Fibroblast of pulmonary artery (primary cell): ENCODE data around the gene FHIT.

Experiments used
- DNase-seq: peaks from one replicate; pipeline ENCODE4 v3.0.0-alpha.2; 2010; ENCODE audit warnings: low read depth
- H3K4me3 ChIP-seq: replicated peaks from 2 replicates; pipeline ENCODE4 v1.5.1; 2011; ENCODE audit warnings: low read depth, mild to moderate bottlenecking, control low read depth, low read length, moderate library complexity
- CTCF ChIP-seq: IDR thresholded peaks from 2 replicates; pipeline ENCODE4 v1.5.1; 2011; ENCODE audit warnings: mild to moderate bottlenecking, control low read depth, low read length, inconsistent platforms; ENCODE audit errors: missing control alignments

The FHIT gene

DNA sequence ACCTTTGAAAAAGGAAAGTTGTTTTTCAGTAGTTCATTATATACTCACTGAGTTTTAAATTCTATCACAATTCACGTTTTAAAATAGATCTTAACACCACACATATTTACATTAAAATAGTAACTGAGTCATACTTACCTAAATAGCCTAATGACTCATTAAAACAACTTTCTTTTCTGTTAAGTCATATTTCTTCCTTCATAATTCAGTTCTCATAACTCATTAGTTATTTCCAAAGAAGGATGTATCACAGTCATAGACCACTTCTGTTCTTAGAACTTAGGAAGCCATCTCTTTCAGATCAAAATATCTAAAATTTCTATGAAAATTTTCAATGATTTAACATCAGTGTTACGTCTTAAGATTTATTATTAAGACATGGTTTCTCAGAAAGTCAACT, 885.9 kb downstream of the FHIT start:
- TF ChIP-seq CTCF: no peak
- H3K4me3 ChIP-seq: no peak overlapping the region
- peak; percentile 8 for DNase-seq

DNA sequence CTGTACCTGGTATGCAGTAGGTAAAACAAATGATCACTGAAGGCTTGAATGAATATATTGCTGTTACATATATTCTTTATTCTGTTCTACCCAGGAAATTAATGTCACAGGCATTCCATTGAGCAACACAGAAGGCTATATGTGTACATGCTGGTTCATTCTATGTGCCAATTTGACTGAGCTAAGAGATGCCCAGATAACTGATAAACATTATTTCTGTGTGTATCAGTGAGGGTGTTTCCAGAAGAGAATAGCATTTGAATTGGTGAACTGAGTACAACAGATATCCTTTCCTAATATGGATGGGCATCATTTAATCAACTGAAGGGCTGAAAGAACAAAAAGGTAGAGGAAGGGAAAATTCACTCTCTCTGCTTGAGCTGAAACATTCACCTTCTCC, 886.8 kb downstream of the FHIT start:
- TF ChIP-seq CTCF: no peak
- H3K4me3 ChIP-seq: no peak overlapping the region
- no peak for DNase-seq

- no peak for DNase-seq
- TF ChIP-seq CTCF: no peak
- H3K4me3 ChIP-seq: no peak overlapping the region
These were observed 887.4 kb downstream of the FHIT start for GRCh38 chr3:60363817-60364216.

DNA sequence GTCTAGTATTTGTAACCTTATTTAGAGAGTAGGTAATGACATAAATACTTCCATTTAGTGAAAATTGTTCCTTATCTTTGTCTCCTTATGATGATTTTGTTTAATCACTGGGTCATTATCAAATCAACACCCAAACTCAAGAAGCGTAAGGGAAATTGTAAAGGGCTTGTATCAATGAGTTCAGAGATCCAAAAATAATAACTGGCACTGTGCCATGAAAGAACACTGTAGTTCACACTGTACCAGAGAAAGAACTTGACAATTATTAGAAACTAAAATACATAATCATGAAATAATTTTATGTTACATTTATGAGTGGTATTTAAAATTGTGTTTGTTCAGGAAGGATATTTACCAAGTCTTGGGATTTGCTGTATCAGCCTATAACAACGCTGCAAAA, 895.4 kb downstream of the FHIT start:
- DNase-seq: no peak
- TF ChIP-seq CTCF: no peak
- H3K4me3 ChIP-seq: no peak overlapping the region

DNA sequence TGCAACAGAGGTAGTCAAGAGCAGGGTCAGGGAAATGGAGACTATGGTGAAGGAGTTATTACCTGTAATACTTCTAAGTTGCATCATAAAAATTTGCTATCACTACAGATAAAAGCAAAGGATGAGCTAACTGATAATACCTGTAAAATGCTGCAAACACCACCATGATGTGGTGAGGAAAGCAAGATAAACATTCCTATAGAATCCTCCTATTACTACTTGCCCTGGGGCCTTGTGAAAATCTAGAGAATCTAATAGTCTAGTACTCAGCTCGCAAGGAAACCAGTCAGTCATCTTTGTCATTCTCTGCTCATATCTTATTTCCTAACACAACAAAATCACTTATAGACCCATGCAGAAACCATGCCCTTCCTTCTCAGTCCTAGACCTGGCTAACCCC, 899.8 kb downstream of the FHIT start:
- DNase-seq: no peak
- no peak for TF ChIP-seq CTCF

GRCh38 chr3:60344340-60344739, 906.9 kb downstream of the FHIT start:
- TF ChIP-seq CTCF: no peak
- no peak for DNase-seq
- H3K4me3 ChIP-seq: no peak overlapping the region

More for the DNA sequence above, 899.8 kb downstream of the FHIT start:
- no peak overlapping the region for H3K4me3 ChIP-seq

DNA sequence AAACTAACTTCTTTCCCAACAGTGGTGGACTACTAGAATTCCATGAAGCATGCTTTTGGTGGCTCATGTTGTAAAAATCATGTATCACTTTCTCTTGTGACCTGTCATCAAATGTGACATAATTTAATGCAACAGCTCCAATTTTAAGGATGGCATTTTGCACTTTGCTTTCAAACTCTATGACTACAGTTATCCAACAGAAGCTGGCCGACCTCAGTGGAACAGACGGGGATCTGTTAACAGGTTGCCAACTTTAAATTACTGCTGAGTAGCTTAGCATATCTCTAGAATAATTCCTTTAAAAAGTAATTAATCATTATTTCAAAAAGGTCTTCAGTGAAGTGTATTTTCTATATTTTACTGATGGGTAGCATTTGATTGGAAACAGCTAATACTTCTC, 907.4 kb downstream of the FHIT start:
- TF ChIP-seq CTCF: no peak
- DNase-seq: no peak

More for the DNA sequence above, 907.4 kb downstream of the FHIT start:
- H3K4me3 ChIP-seq: no peak overlapping the region
